ENCODE data around the gene HIVEP1. TPM values are rescaled to one million over a fixed set of nuclear protein-coding genes. Genes with fewer than 3 reads are reported as not detected.

The HIVEP1 gene
- polyA plus RNA-seq, 1 of the 3 experiments (the other 2 are of a cell fraction): 7.7 TPM

DNA sequence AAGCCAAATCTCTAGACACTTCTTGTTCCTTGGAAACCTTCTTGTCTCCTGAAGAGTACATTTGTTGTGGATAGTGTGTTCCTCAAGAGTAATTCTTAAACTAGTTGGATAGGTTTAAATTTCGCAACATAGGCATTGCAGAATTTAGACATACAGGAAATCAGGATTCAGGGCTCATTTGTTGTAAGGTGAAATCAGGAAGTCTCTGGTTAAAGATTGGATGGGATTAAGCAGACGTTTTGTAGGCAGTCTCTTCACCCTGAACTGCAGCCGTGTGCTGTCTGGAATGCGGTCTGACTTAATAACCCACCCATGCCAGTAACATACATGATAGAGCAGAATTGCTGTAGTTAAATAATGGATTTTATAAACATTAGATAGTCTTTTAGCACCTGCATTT is 21.7 kb downstream of the HIVEP1 start:
- 85% methylated on average over 4 of the region's 4 CpGs for WGBS (ENCODE audit: low lambda C conversion rate)
- POLR2A ChIA-PET: no interaction called here
- Histone ChIP-seq H3K79me2 (ENCODE audit: insufficient read depth) (peaks cover 89% of the 10 kb centered on the region), H3K36me3 (replicated peaks in 1 of 2; ENCODE audit: control insufficient read depth in 1 of 2, insufficient read depth in 2 of 2, low read length in 1 of 2) (peaks cover 11 to 41% of the 10 kb centered on the region in 2 experiments), H4K20me1 (ENCODE audit: insufficient read depth) (no peaks in the 10 kb centered on the region), H3K9ac (no peak overlapping the region), H3K27me3 (ENCODE audit: insufficient read depth) (no peaks in the 10 kb centered on the region), H3K9me2 (no peaks in the 10 kb centered on the region), H3K9me3 (peaks cover 14% of the 10 kb centered on the region), H3K4me3 (ENCODE audit: low read depth in 2 of 2, low read length in 1 of 2) (no peak overlapping the region), H3K4me1 (ENCODE audit: control insufficient read depth in 1 of 2, insufficient read depth in 2 of 2, low read depth in 1 of 2, low read length in 1 of 2) (peaks cover 4 to 5% of the 10 kb centered on the region in 2 experiments; a peak in 3 of 4 replicates), H3K27ac (ENCODE audit: low read depth in 2 of 2, low read length in 1 of 2) (no peak overlapping the region), H3K4me2 (no peak overlapping the region), H2AFZ (ENCODE audit: low read depth) (no peak overlapping the region), H3F3A (replicated peaks; ENCODE audit: insufficient read depth) (peaks cover 5% of the 10 kb centered on the region)
- no peak for TF ChIP-seq RAD21 (IDR thresholded peaks at IDR 0.05; ENCODE audit: low read length)
- no peak for TF ChIP-seq SIN3A (IDR thresholded peaks at IDR 0.05; ENCODE audit: borderline replicate concordance, low read depth, low read length)
- TF ChIP-seq NFIC (IDR thresholded peaks at IDR 0.05; ENCODE audit: borderline replicate concordance): no peak
- no peak for TF ChIP-seq GABPA (IDR thresholded peaks at IDR 0.05; ENCODE audit: low read depth)
- no peak for TF ChIP-seq ELF1 (IDR thresholded peaks at IDR 0.05)
- TF ChIP-seq JUND (IDR thresholded peaks at IDR 0.05): no peak
- TF ChIP-seq CHD2 (IDR thresholded peaks at IDR 0.05; ENCODE audit: low read length, partially characterized antibody): no peak
- no peak for DNase-seq
- CTCF ChIA-PET: no interaction called here

DNA sequence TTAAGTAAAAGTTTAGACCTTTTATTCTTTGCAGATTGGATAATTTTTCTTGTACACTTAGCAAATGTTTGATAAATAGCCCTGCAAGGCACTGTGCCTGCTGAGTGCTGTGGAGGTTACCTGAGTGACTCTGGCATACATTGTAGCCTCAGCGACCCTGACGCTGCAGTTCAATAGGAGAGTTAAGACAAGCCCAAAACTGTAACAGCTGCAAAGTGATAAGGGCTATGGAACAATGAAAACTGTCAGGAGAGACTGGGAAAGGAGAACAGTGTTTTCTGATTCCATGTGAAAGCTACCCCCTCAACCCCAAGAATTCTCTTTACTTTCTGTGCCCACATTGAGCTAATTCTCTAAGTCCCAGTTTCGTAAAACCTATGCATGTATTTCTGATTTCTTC is 22.2 kb downstream of the HIVEP1 start:
- ChIA-PET POLR2A (no interaction called here), CTCF (interaction anchor here (0.7 to 0.8 kb wide), 3 partner anchors 224 to 459 kb away, joined by 3 read pairs; no protein-coding TSS in a partner anchor)
- H3K9ac ChIP-seq: no peak overlapping the region
- peaks cover 13% of the 10 kb centered on the region for H3K9me3 ChIP-seq
- no peak for TF ChIP-seq FOSL2 (IDR thresholded peaks at IDR 0.05; ENCODE audit: borderline replicate concordance, low read depth)
- TF ChIP-seq, protein P1, sequence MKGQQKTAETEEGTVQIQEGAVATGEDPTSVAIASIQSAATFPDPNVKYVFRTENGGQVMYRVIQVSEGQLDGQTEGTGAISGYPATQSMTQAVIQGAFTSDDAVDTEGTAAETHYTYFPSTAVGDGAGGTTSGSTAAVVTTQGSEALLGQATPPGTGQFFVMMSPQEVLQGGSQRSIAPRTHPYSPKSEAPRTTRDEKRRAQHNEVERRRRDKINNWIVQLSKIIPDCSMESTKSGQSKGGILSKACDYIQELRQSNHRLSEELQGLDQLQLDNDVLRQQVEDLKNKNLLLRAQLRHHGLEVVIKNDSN (IDR thresholded peaks at IDR 0.05; ENCODE audit: borderline replicate concordance, low read depth): no peak
- WGBS (ENCODE audit: low lambda C conversion rate): 99% methylated on average over 3 of the region's 3 CpGs
- H3K4me2 ChIP-seq: no peak overlapping the region
- DNase-seq: no peak
- no peak overlapping the region for H3K27ac ChIP-seq (ENCODE audit: low read depth in 2 of 2, low read length in 1 of 2)
- H3K79me2 ChIP-seq (ENCODE audit: insufficient read depth): peaks cover 88% of the 10 kb centered on the region
- peaks cover 9 to 35% of the 10 kb centered on the region in 2 experiments for H3K36me3 ChIP-seq (replicated peaks in 1 of 2; ENCODE audit: control insufficient read depth in 1 of 2, insufficient read depth in 2 of 2, low read length in 1 of 2)
- no peaks in the 10 kb centered on the region for H3K27me3 ChIP-seq (ENCODE audit: insufficient read depth)
- H3F3A ChIP-seq (replicated peaks; ENCODE audit: insufficient read depth): peaks cover 5% of the 10 kb centered on the region
- H4K20me1 ChIP-seq (ENCODE audit: insufficient read depth): no peaks in the 10 kb centered on the region
- H3K9me2 ChIP-seq: no peaks in the 10 kb centered on the region
- H3K4me1 ChIP-seq (ENCODE audit: control insufficient read depth in 1 of 2, insufficient read depth in 2 of 2, low read depth in 1 of 2, low read length in 1 of 2): peaks cover 4 to 5% of the 10 kb centered on the region in 2 experiments; a peak in 3 of 4 replicates
- no peak overlapping the region for H2AFZ ChIP-seq (ENCODE audit: low read depth)
- no peak overlapping the region for H3K4me3 ChIP-seq (ENCODE audit: low read depth in 2 of 2, low read length in 1 of 2)

DNA sequence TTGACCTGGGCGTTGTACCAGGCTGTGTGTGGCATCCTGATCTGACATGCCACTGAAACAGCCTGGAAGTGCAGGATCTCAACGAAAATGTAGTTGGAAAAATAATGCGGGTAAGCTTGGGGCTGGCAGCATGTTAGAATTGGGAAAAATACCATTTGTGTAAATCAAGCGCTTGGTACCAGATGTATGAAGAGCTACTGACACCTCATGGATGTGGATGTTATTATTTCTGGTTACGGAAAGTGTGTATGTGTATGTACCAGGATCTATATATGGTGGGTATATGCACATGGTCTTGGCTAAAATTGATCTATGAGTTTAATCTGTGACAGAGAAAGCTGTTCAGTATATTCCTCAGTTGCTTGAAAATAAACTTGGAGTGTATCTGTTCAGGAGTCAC is 22.7 kb downstream of the HIVEP1 start:
- H4K20me1 ChIP-seq (ENCODE audit: insufficient read depth): no peaks in the 10 kb centered on the region
- no peak overlapping the region for H3K4me3 ChIP-seq (ENCODE audit: low read depth in 2 of 2, low read length in 1 of 2)
- no peak overlapping the region for H3K4me2 ChIP-seq
- no peaks in the 10 kb centered on the region for H3K9me2 ChIP-seq
- peaks cover 4 to 30% of the 10 kb centered on the region in 2 experiments for H3K36me3 ChIP-seq (replicated peaks in 1 of 2; ENCODE audit: control insufficient read depth in 1 of 2, insufficient read depth in 2 of 2, low read length in 1 of 2)
- ChIA-PET CTCF (interaction anchor here (0.7 to 0.8 kb wide), 4 partner anchors 224 to 459 kb away, joined by 3 read pairs; no protein-coding TSS in a partner anchor), POLR2A (no interaction called here)
- H3K9ac ChIP-seq: no peak overlapping the region
- no peak overlapping the region for H3K27ac ChIP-seq (ENCODE audit: low read depth in 2 of 2, low read length in 1 of 2)
- peaks cover 83% of the 10 kb centered on the region for H3K79me2 ChIP-seq (ENCODE audit: insufficient read depth)
- peaks cover 8% of the 10 kb centered on the region for H3K9me3 ChIP-seq
- peak; percentile 18 for DNase-seq
- WGBS (ENCODE audit: low lambda C conversion rate): 95% methylated on average over 5 of the region's 5 CpGs
- no peak overlapping the region for H2AFZ ChIP-seq (ENCODE audit: low read depth)
- peaks cover 1% of the 10 kb centered on the region for H3F3A ChIP-seq (replicated peaks; ENCODE audit: insufficient read depth)
- H3K27me3 ChIP-seq (ENCODE audit: insufficient read depth): no peaks in the 10 kb centered on the region
- H3K4me1 ChIP-seq (ENCODE audit: control insufficient read depth in 1 of 2, insufficient read depth in 2 of 2, low read depth in 1 of 2, low read length in 1 of 2): peaks cover 4 to 5% of the 10 kb centered on the region in 2 experiments; a peak in 3 of 4 replicates
- TF ChIP-seq CTCF (IDR thresholded peaks at IDR 0.05): peak; percentile 18; the same call in 1 of the 2 replicates
- no peak for TF ChIP-seq FOXJ3 (CRISPR knock-in tag; IDR thresholded peaks at IDR 0.05)
- no peak for TF ChIP-seq RFX5 (IDR thresholded peaks at IDR 0.05; ENCODE audit: low read length)
- TF ChIP-seq MAX (IDR thresholded peaks at IDR 0.05; ENCODE audit: low read depth): no peak
- TF ChIP-seq EP300 (IDR thresholded peaks at IDR 0.05; ENCODE audit: borderline replicate concordance in 1 of 2, low read depth in 1 of 2, low read length in 1 of 2): no peak
- no peak for TF ChIP-seq MEF2A (IDR thresholded peaks at IDR 0.05; ENCODE audit: borderline replicate concordance, low read depth)
- TF ChIP-seq REST (IDR thresholded peaks at IDR 0.05; ENCODE audit: low read depth, low read length): no peak

All from SK-N-SH (cell line).